Stimulated activated CD8-positive, alpha-beta memory T cell treated with anti-CD3 and anti-CD28 coated beads, Interleukin-12 subunit alpha, Interleukin-12 subunit beta, amount 100 ng/mL, for 4 hours (primary cell): ENCODE measurements around the gene NKX2-2.

ENCODE experiments used
- DNase-seq: peaks from one replicate; pipeline ENCODE4 v3.0.0-alpha.2; 2020; ENCODE audit warnings: low read depth

NKX2-2 gene

GRCh38 chr20:21521596-21522480 is 8.0 kb upstream of the NKX2-2 start:
- no peak for DNase-seq

- no peak for DNase-seq
These were observed 7.1 kb upstream of the NKX2-2 start for GRCh38 chr20:21520702-21521595.

GRCh38 chr20:21519136-21519584 is 5.3 kb upstream of the NKX2-2 start:
- DNase-seq: no peak

- no peak for DNase-seq
These were observed 4.6 kb upstream of the NKX2-2 start for GRCh38 chr20:21518292-21518991.

GRCh38 chr20:21517566-21518277 is 3.9 kb upstream of the NKX2-2 start:
- no peak for DNase-seq

GRCh38 chr20:21516861-21517565 is 3.1 kb upstream of the NKX2-2 start:
- no peak for DNase-seq

- DNase-seq: no peak
These were observed 2.3 kb upstream of the NKX2-2 start for GRCh38 chr20:21516180-21516567.

- DNase-seq: no peak
These were observed 1.7 kb upstream of the NKX2-2 start for GRCh38 chr20:21515300-21516179.

GRCh38 chr20:21514553-21515251 is 838 bp upstream of the NKX2-2 start:
- DNase-seq: no peak

GRCh38 chr20:21513181-21513663 is 642 bp downstream of the NKX2-2 start:
- no peak for DNase-seq

- DNase-seq: no peak
These were observed 1.2 kb downstream of the NKX2-2 start for GRCh38 chr20:21512634-21513180.

GRCh38 chr20:21511850-21512633 is 1.8 kb downstream of the NKX2-2 start:
- DNase-seq: no peak

- DNase-seq: no peak
These were observed 2.4 kb downstream of the NKX2-2 start for GRCh38 chr20:21511485-21511849.

- no peak for DNase-seq
These were observed 3.2 kb downstream of the NKX2-2 start for GRCh38 chr20:21510414-21511384.

GRCh38 chr20:21509597-21510371 is 4.1 kb downstream of the NKX2-2 start:
- DNase-seq: no peak

GRCh38 chr20:21509079-21509596 is 4.7 kb downstream of the NKX2-2 start:
- DNase-seq: no peak
